Ovary (tissue), 9 donors: Measurements from ENCODE around the gene STX4. TPM values are rescaled to one million over a fixed set of nuclear protein-coding genes. Genes with fewer than 3 reads are reported as not detected.

ENCODE experiments used
- DNase-seq, 5 donors: peaks; one replicate each; pipeline ENCODE4 v3.0.0-alpha.2; 2019 to 2020
- H3K27ac ChIP-seq, 2 donors: fragments of 200-600 bp; one replicate each; pipeline versions ENCODE4 v1.5.1 to v1.8.0; 2019 to 2022
- H3K27me3 ChIP-seq: fragments of 200-600 bp; one replicate; pipeline ENCODE4 v1.8.0; 2022
- H3K36me3 ChIP-seq: fragments of 200-600 bp; sonication (generic); one replicate; pipeline ENCODE4 v1.5.1; 2019
- H3K4me1 ChIP-seq: one replicate; pipeline ENCODE4 v1.8.1; 2013; ENCODE audit warnings: mild to moderate bottlenecking, moderate library complexity; ENCODE audit not compliant: insufficient read depth
- H3K4me3 ChIP-seq: fragments of 200-600 bp; sonication (generic); one replicate; pipeline ENCODE4 v1.5.1; 2017
- H3K9me3 ChIP-seq, 2 donors: fragments of 200-600 bp in 1 of 2; sonication (generic) in 1 of 2; one replicate each; pipeline versions ENCODE4 v1.5.1 to v1.8.1; 2013 to 2019; ENCODE audit warnings: mild to moderate bottlenecking in 1 of 2, moderate library complexity in 1 of 2
- CTCF ChIP-seq, 3 donors: fragments of 450-650 bp in 2 of 3; fragments of 200-600 bp in 1 of 3; IDR thresholded peaks; one replicate each; pipeline versions ENCODE4 v1.5.1 to v1.8.0; 2016 to 2022; ENCODE audit warnings: antibody characterized with exemption in 3 of 3, mild to moderate bottlenecking in 1 of 3
- EP300 ChIP-seq: sonication (generic); formaldehyde crosslinking; IDR thresholded peaks from one replicate; pipeline ENCODE4 v1.6.1; 2017; ENCODE audit warnings: antibody characterized with exemption
- POLR2A ChIP-seq: fragments of 450-650 bp; IDR thresholded peaks from one replicate; pipeline ENCODE4 v1.6.1; 2017; ENCODE audit warnings: antibody characterized with exemption, mild to moderate bottlenecking, moderate library complexity
- WGBS, 3 donors: extraction: QIAGEN DNeasy Blood & Tissue Kit in 1 of 3; methylation state at CpG; one replicate each; pipeline versions ENCODE4 v1.1.5 to v1.1.7; 2013 to 2017; 5-methylcytosine and 5-hydroxymethylcytosine counted together
- intact Hi-C, 4 donors: fragments of 100-400 bp; cut with DNase I; formaldehyde crosslinking; loops; one replicate each; pipeline versions ENCODE4 v1.11.0 to v1.15.1; 2022 to 2023
- polyA plus RNA-seq, 2 donors: library from polyadenylated mRNA; stranded (reverse); fragments of 200-250 nt in 1 of 2; fragments of 350-450 nt in 1 of 2; fragmentation: Illumina TruSeq in 1 of 2; extraction: RNeasy Lipid Tissue Mini Kit (QIAGEN cat#74804) in 1 of 2; gene quantifications; one replicate each; pipeline ENCODE4 v1.2.3, GENCODE V29; 2013 to 2014
- total RNA-seq, 7 donors: library from RNA; depleted of rRNA in 2 of 7; stranded (reverse); fragments of >200 nt in 2 of 7; fragmentation: NEBNext Ultra II Directional in 3 of 7; extraction: Animal tissue kit (Norgen Biotek cat#: 25700) in 3 of 7; gene quantifications; one replicate each; pipeline versions ENCODE4 v1.1.0 to v1.2.4, GENCODE V29; 2016 to 2023
- donor health status: DM: no; HTN: no; CAD: no; lungs with moderate emphysema.
- donor health status: DM: no; HTN: no; CAD: no.
- donor health status: Bipolar disorder and iron deficiency.
- donor health status: DM: yes; HTN: yes; CAD: no.
- donor health status: DM: no; HTN: no; CAD: no.
- donor health status: DM: yes; HTN: yes; CAD: no.

Gene STX4
- total and polyA plus RNA-seq, 9 donors, result 26.2 to 73.8 (median 53.8) TPM

- no peaks in the 10 kb centered on the region for H3K36me3 ChIP-seq
- H3K27me3 ChIP-seq, result no peaks in the 10 kb centered on the region
- H3K27ac ChIP-seq, result no peak overlapping the region
- no peaks in the 10 kb centered on the region for H3K9me3 ChIP-seq
- DNase-seq, result no peak
- H3K4me3 ChIP-seq, result no peak overlapping the region
- 90 to 95% (median 92%) methylated on average over 39 to 42 of the region's 42 CpGs for WGBS, 3 donors
- no peaks in the 10 kb centered on the region for H3K4me1 ChIP-seq
- TF ChIP-seq EP300 (no peak), CTCF (IDR thresholded peaks at IDR 0.05) (no peak), POLR2A (no peak)
- intact Hi-C loops, result no loop called here
Measured at GRCh38 chr16:31061126-31061812, 27.9 kb downstream of the STX4 start.

GRCh38 chr16:31061813-31062440 is 28.6 kb downstream of the STX4 start:
- intact Hi-C loops, result no loop called here
- Histone ChIP-seq H3K4me3 (no peak overlapping the region), H3K36me3 (no peaks in the 10 kb centered on the region), H3K27me3 (no peaks in the 10 kb centered on the region), H3K27ac (no peak overlapping the region), H3K9me3 (no peaks in the 10 kb centered on the region), H3K4me1 (no peaks in the 10 kb centered on the region)
- TF ChIP-seq POLR2A (no peak), EP300 (no peak), CTCF (IDR thresholded peaks at IDR 0.05) (no peak)
- no peak for DNase-seq
- WGBS, 3 donors, result 95 to 97% (median 96%) methylated on average over 54 of the region's 54 CpGs

GRCh38 chr16:31063495-31063842 is 30.1 kb downstream of the STX4 start:
- WGBS, 3 donors, result 91 to 95% (median 94%) methylated on average over 9 of the region's 9 CpGs
- H3K27ac ChIP-seq, result no peak overlapping the region
- H3K27me3 ChIP-seq, result no peaks in the 10 kb centered on the region
- DNase-seq, result no peak
- no peak overlapping the region for H3K4me3 ChIP-seq
- TF ChIP-seq CTCF (IDR thresholded peaks at IDR 0.05) (no peak), POLR2A (no peak), EP300 (no peak)
- no peaks in the 10 kb centered on the region for H3K36me3 ChIP-seq
- no peaks in the 10 kb centered on the region for H3K4me1 ChIP-seq
- no peaks in the 10 kb centered on the region for H3K9me3 ChIP-seq
- intact Hi-C loops, result no loop called here

- Histone ChIP-seq H3K4me1 (no peaks in the 10 kb centered on the region), H3K4me3 (no peak overlapping the region), H3K36me3 (no peaks in the 10 kb centered on the region), H3K27ac (no peak overlapping the region), H3K27me3 (no peaks in the 10 kb centered on the region), H3K9me3 (no peaks in the 10 kb centered on the region)
- TF ChIP-seq EP300, result no peak
- TF ChIP-seq CTCF (IDR thresholded peaks at IDR 0.05), result no peak
- TF ChIP-seq POLR2A, result no peak
- no peak for DNase-seq
- intact Hi-C loops, result no loop called here
- WGBS, 3 donors, result 94 to 95% (median 94%) methylated on average over 56 of the region's 56 CpGs
Measured at GRCh38 chr16:31063843-31064611, 30.7 kb downstream of the STX4 start.
